Esophagus mucosa (tissue), 1 donor: ENCODE results near the gene APMAP. TPM values are rescaled to one million over a fixed set of nuclear protein-coding genes. Genes with fewer than 3 reads are reported as not detected.
A peak's percentile ranks its signal among the peaks of the same experiment; 100 is the strongest.
"Not testable (repeated sequence)": the region's sequence is repeated elsewhere in the genome, so short reads cannot be mapped to it uniquely, and the experiment has no call there.

Experiments used
- ATAC-seq: fragments of 200-7000 bp; cut with Tn5 transposase; one replicate; pipeline ENCODE4 v1.9.1; 2020
- total RNA-seq: library from RNA; stranded (reverse); gene quantifications from one replicate; pipeline ENCODE4 v1.2.4, GENCODE V29; 2023
- donor health status: DM: yes; HTN: yes; CAD: no.

Gene APMAP
- total RNA-seq, 1 donor from 2014 or later = 26.1 TPM

DNA sequence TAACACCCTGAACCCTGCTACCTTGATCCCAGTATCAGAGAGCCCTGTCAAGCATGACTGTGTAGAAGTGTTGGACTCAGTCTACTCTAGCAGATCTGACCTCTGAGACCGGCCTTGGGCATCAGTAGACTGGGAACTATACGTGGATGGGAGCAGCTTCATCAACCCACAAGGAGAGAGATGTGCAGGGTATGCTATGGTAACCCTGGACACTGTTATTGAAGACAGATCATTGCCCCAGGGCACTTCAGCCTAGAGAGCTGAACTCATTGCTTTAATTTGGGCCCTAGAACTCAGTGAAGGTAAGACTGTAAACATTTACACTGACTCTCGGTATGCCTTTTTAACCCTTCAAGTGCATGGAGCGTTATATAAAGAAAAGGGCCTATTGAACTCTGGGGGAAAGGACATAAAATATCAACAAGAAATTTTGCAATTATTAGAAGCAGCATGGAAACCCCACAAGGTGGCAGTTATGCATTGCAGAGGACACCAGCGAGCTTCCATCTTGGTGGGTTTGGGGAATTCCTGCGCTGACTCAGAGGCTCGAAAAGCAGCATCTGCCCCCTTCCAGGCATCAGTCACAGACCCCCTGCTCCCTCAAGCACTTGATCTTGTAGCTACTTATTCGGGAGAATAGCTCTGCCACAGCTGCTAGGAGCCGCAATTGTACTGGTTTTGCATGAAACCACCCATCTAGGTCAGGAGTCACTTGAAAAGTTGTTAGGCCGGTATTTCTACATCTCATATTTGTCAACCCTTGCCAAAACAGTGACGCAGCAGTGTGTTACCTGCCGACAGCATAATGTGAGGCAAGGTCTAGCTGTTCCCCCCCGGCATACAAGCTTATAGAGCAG lies 62.5 kb downstream of the APMAP start:
- peak; percentile 80 for ATAC-seq

DNA sequence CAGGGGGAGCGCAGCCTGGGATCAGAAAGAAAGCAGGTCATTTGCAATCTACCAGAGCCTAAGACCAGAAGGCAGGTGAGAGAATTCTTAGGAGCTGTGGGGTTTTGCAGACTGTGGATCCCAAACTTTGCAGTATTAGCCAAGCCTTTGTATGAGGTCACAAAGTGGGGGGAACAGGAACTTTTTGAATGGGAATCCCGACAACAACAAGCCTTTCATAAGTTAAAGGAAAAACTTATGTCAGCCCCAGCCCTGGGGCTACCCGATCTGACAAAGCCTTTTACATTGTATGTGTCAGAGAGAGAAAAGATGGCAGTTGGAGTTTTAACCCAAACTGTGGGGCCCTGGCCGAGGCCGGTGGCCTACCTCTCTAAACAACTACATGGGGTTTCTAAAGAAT lies 63.3 kb downstream of the APMAP start:
- not testable (repeated sequence) for ATAC-seq

- not testable (repeated sequence) for ATAC-seq
Measured at GRCh38 chr20:24920706-24921105, 71.8 kb downstream of the APMAP start.

- not testable (repeated sequence) for ATAC-seq
Measured at GRCh38 chr20:24919665-24920064, 72.9 kb downstream of the APMAP start.

DNA sequence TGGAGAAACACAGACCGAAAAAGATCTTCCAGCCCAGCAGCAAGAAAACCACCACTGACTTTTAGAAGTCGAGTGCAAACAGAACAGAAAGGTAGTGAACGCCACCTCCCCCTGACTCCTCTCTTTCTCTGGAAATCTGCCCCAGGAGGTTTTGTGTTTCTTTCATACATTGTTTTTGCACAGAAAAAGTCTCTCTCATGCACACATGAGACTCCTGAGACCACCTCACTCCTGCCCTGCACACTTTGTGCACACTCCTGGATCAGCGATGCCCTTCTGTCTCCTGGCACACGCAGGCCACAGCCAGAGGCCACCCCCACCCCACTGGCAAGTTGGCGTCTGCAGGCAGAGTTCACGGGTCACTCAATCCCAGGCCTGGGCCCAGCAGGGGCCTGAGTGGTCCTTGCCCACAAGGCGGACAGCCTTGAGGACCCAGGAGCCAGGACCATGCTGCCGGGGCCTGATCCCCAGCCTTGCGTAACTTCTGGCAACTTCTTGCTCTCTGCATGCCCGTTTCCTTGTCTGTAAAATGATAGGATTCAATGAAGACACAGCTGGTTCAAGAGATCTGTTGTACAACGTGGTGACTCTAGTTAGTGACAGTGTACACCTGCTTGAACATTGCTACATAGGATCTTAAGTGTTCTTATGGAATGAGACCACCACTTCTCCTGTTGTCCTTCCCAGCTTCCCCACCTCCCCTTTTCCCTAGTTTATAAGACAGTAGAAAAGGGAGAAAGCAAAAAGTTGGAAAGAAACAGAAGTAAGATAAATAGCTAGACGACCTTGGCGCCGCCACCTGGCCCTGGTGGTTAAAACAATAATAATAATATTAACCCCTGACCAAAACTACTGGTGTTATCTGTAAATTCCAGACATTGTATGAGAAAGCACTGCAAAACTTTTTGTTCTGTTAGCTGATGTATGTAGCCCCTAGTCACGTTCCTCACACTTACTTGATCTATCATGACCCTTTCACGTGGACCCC lies 73.7 kb downstream of the APMAP start:
- peak; percentile 29 for ATAC-seq

DNA sequence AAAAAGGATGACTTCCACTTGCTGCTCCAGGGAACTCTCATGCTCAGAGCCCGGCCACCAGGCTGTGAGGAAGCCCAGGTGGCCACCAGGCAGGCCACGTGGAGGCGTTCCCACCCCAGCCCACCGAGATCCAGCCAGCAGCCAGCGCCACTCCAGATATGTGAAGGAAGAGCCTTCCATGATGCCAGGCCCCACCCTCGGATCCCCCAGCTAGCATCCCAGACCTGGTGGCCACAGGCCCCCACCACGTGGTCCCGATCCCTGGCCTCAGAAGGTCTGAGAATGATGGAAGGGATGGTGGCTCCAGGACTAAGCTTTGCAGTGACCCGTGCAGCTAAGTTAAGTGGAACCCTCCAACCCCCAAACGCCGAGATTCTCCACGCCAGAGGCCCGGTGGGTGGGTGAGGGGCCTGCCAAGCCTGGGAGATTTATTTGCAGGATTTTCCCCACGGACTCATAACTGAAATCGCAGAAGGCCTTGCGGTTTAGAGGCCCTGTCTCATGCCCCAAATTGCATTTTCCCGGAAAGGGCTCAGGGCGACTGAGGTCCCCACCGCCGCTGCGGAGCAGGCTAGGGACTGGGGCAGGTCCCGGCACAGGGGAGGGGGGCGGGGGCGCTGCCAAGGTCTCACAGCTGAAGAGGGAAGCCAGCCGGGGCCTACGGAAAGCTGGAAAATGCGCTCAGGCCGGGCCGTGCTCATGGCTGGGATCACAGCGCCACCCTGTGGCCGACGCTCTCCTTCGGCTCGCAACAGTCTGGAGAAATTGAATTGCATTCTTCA lies 74.6 kb downstream of the APMAP start:
- peak; percentile 89 for ATAC-seq

DNA sequence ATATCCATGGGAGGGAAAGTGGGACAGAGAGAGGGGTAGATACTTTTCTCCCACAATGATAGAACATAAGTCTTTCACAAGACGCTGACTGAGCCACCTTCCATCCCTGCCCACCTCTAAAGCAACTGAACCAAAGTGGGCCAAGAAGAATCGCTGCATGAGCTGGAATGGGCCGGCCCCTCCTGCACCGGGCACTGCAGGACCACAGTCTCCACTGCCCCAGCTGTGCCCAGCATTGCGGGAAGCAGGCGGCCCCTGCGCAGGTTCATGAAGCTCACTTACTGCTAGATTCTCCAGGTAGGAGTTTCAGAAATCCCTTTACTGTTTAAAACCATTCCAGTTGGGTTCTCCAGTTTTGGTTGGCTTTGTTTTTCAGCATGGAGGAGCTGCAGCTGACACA lies 75.5 kb downstream of the APMAP start:
- no peak for ATAC-seq

- no peak for ATAC-seq
Measured at GRCh38 chr20:24916412-24916811, 76.1 kb downstream of the APMAP start.

- ATAC-seq = no peak
Measured at GRCh38 chr20:24915892-24916291, 76.7 kb downstream of the APMAP start.

DNA sequence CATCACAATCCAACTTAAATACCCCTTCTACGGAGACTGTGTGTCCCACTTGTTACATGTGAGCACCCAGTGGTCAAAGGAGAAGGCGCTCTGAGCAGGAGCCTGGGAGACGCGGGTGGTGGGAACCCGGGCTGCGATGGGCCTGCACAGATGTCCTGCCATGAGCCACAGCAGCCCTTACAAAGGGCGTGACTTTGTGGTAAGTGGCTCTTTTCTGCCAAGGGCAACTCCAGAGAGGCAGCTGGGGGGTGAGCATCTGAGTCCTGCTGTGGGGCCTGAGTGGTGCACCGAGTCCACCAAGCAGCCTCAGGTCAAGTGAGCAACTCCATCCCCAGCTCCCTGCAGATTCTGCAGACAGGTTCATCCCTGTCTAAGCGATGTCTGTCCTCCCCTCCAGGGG lies 77.1 kb downstream of the APMAP start:
- ATAC-seq = no peak

DNA sequence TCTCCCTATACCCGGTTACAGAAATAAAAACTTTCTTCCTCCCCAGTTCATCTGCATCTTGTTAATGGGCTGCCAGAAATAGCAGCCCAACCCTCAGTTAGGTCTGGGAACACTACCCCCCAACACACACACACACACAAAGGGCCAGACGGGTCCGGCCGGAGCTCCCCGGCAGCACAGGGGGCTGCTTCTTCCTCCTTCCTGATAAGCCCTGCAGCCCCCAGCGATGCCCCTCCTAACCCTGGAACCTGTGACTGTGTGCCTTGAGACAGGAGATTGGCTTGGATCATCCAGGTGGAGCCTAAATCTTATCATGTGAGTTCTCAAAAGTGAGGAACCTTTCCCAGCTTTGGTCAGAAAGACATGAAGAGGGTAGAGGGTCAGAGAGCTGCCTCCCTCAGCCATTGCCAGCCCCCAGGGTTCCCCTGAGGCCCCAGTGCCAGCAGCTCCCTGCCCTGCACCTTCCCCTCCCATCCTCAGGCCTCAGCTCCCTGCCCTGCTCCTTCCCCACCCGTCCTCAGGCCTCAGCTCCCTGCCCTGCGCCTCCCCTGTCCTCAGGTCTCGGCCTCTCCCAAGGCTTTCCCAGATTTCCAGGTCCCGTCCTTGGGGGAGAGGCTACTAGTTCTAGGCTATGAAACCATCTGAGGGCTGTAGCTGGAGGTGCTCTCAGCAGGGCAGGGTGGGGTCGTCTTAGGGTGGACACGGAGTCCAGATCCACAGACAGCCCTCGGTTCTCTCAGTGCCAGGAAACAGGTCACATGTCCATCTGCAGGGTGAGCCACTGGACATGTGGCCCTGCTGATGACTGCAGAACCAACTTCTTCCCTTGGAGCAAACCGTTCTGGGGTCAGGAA lies 77.9 kb downstream of the APMAP start:
- ATAC-seq = no peak

- no peak for ATAC-seq
Measured at GRCh38 chr20:24913076-24913628, 79.4 kb downstream of the APMAP start.

Other genes with a start within 250 kb of the APMAP start
- 0.32 TPM for gene CST7, start 43.5 kb downstream of the APMAP start, total RNA-seq
- gene ACSS1, start 65.4 kb upstream of the APMAP start, total RNA-seq = 6.7 TPM
- gene VSX1, start 89.4 kb upstream of the APMAP start, total RNA-seq = not detected
- 27.3 TPM for gene ENTPD6, start 203.0 kb upstream of the APMAP start, total RNA-seq